ENCODE measurements around the gene NEDD4. TPM values are rescaled to one million over a fixed set of nuclear protein-coding genes. Genes with fewer than 3 reads are reported as not detected.
"Not testable (repeated sequence)": the region's sequence is repeated elsewhere in the genome, so short reads cannot be mapped to it uniquely, and the experiment has no call there.

Gene NEDD4
- polyA plus RNA-seq, 1 of the 3 experiments (the other 2 are of a cell fraction): 12.9 TPM

DNA sequence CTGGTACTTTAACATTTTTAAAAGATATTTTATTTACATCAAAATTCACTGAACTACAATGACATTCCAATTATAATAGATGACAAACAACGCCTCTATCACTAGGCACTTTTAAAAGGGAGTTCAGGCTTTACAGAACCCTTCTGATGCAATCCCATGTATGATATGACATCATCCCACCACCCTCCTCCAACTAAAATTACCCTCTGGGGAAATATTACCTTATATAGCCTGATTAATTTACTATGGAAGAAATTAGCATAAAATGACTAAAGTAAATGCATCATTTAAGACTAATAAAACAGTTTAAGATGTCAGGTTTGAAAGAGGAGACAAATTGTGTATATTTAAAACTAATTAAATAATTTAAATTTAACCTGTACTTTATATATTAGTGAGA lies 10.4 kb upstream of the NEDD4 start:
- DNase-seq; H3F3A ChIP-seq (replicated peaks; ENCODE audit: insufficient read depth); H3K9me3 ChIP-seq; H3K9me2 ChIP-seq; H3K4me1 ChIP-seq (ENCODE audit: control insufficient read depth in 1 of 2, insufficient read depth in 2 of 2, low read depth in 1 of 2, low read length in 1 of 2); H2AFZ ChIP-seq (ENCODE audit: low read depth); POLR2A ChIA-PET; H3K27me3 ChIP-seq (ENCODE audit: insufficient read depth); H3K36me3 ChIP-seq (replicated peaks in 1 of 2; ENCODE audit: control insufficient read depth in 1 of 2, insufficient read depth in 2 of 2, low read length in 1 of 2); H3K4me3 ChIP-seq (ENCODE audit: low read depth in 2 of 2, low read length in 1 of 2); H3K9ac ChIP-seq; CTCF ChIA-PET; H3K4me2 ChIP-seq; H3K27ac ChIP-seq (ENCODE audit: low read depth in 2 of 2, low read length in 1 of 2); H4K20me1 ChIP-seq (ENCODE audit: insufficient read depth); H3K79me2 ChIP-seq (ENCODE audit: insufficient read depth): not testable (repeated sequence)
- 79% methylated on average over 1 of the region's 1 CpG for WGBS (ENCODE audit: low lambda C conversion rate)

DNA sequence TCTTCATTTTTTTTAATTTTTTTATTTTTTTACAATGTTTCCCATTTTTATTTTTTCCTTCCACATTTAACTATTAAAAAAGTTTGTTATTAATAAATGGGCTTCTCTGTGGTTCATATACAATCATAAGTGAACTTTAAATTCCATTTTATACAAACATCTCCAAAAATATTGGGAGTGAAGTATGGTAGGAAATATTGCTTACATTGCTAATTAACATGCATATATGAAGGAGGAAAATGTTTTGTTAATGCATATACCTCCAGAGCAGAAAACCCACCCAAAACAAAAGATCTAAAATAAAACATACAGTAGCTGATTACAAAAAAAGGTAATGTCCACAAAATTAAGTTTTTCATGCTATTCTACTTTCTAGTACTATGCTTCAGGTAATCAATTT lies 9.9 kb upstream of the NEDD4 start:
- CTCF ChIA-PET; DNase-seq; H3K79me2 ChIP-seq (ENCODE audit: insufficient read depth): not testable (repeated sequence)

GRCh38 chr15:56001471-56002078 lies 8.2 kb upstream of the NEDD4 start:
- POLR2A ChIA-PET: no interaction called here
- H3K9me2 ChIP-seq: no peaks in the 10 kb centered on the region
- no peaks in the 10 kb centered on the region for H3K36me3 ChIP-seq (replicated peaks in 1 of 2; ENCODE audit: control insufficient read depth in 1 of 2, insufficient read depth in 2 of 2, low read length in 1 of 2)
- H3K27ac ChIP-seq (ENCODE audit: low read depth in 2 of 2, low read length in 1 of 2): no peak overlapping the region
- peaks cover 5% of the 10 kb centered on the region for H3F3A ChIP-seq (replicated peaks; ENCODE audit: insufficient read depth)
- no peaks in the 10 kb centered on the region for H3K27me3 ChIP-seq (ENCODE audit: insufficient read depth)
- no peak for DNase-seq
- H3K9ac ChIP-seq: no peak overlapping the region
- no peaks in the 10 kb centered on the region for H3K79me2 ChIP-seq (ENCODE audit: insufficient read depth)
- WGBS (ENCODE audit: low lambda C conversion rate): 78% methylated on average over 3 of the region's 3 CpGs
- TF ChIP-seq GATA2 (CRISPR knock-in tag; IDR thresholded peaks at IDR 0.05) (no peak), FOXJ3 (CRISPR knock-in tag; IDR thresholded peaks at IDR 0.05) (no peak), TEAD4 (IDR thresholded peaks at IDR 0.05; ENCODE audit: borderline replicate concordance, insufficient read depth) (no peak), IRF3 (IDR thresholded peaks at IDR 0.05; ENCODE audit: low read depth, low read length) (no peak)
- H2AFZ ChIP-seq (ENCODE audit: low read depth): no peak overlapping the region
- CTCF ChIA-PET: interaction anchor here (1.1 kb wide), 1 partner anchor 9 kb away, joined by 4 read pairs; no protein-coding TSS in a partner anchor
- no peaks in the 10 kb centered on the region; a peak in 2 of 4 replicates for H3K4me1 ChIP-seq (ENCODE audit: control insufficient read depth in 1 of 2, insufficient read depth in 2 of 2, low read depth in 1 of 2, low read length in 1 of 2)
- H3K4me2 ChIP-seq: no peak overlapping the region
- no peak overlapping the region for H3K4me3 ChIP-seq (ENCODE audit: low read depth in 2 of 2, low read length in 1 of 2)
- H4K20me1 ChIP-seq (ENCODE audit: insufficient read depth): no peaks in the 10 kb centered on the region
- no peaks in the 10 kb centered on the region for H3K9me3 ChIP-seq

More for the DNA sequence above, 9.9 kb upstream of the NEDD4 start:
- H3K9me2 ChIP-seq; H3K27me3 ChIP-seq (ENCODE audit: insufficient read depth); H3K27ac ChIP-seq (ENCODE audit: low read depth in 2 of 2, low read length in 1 of 2); H3K4me1 ChIP-seq (ENCODE audit: control insufficient read depth in 1 of 2, insufficient read depth in 2 of 2, low read depth in 1 of 2, low read length in 1 of 2); POLR2A ChIA-PET; H3K36me3 ChIP-seq (replicated peaks in 1 of 2; ENCODE audit: control insufficient read depth in 1 of 2, insufficient read depth in 2 of 2, low read length in 1 of 2); H3K4me3 ChIP-seq (ENCODE audit: low read depth in 2 of 2, low read length in 1 of 2); H4K20me1 ChIP-seq (ENCODE audit: insufficient read depth); H3K4me2 ChIP-seq; H2AFZ ChIP-seq (ENCODE audit: low read depth); H3F3A ChIP-seq (replicated peaks; ENCODE audit: insufficient read depth); H3K9me3 ChIP-seq; H3K9ac ChIP-seq: not testable (repeated sequence)
